Middle frontal gyrus (tissue), 1 donor: ENCODE results near the gene DNAJC17.

Source experiments
- DNase-seq: peaks from one replicate; pipeline ENCODE4 v3.0.0-alpha.2; 2015; ENCODE audit warnings: low spot score; ENCODE audit errors: extremely low spot score

Gene DNAJC17

GRCh38 chr15:40830884-40831283 is 23.6 kb upstream of the DNAJC17 start:
- no peak for DNase-seq

GRCh38 chr15:40829115-40829514 is 21.8 kb upstream of the DNAJC17 start:
- no peak for DNase-seq

GRCh38 chr15:40828447-40829036 is 21.3 kb upstream of the DNAJC17 start, which contains the start of gene PPP1R14D:
Gene PPP1R14D (minus strand): TSS chr15:40828708. CDS start chr15:40828641, 67 bp downstream.
- no peak for DNase-seq

- DNase-seq, result no peak
These were observed 19.3 kb upstream of the DNAJC17 start for GRCh38 chr15:40826423-40827075.

- no peak for DNase-seq
These were observed 18.6 kb upstream of the DNAJC17 start for GRCh38 chr15:40825661-40826422.

GRCh38 chr15:40823572-40824343 is 16.5 kb upstream of the DNAJC17 start:
- DNase-seq, result no peak

GRCh38 chr15:40821195-40821594 is 13.9 kb upstream of the DNAJC17 start:
- no peak for DNase-seq

GRCh38 chr15:40819048-40819447 is 11.8 kb upstream of the DNAJC17 start:
- no peak for DNase-seq

- DNase-seq, result peak; percentile 9
These were observed 7.9 kb upstream of the DNAJC17 start for GRCh38 chr15:40815042-40815698.

- no peak for DNase-seq
These were observed 5.6 kb upstream of the DNAJC17 start for GRCh38 chr15:40812721-40813425.

GRCh38 chr15:40808861-40809450 is 1.7 kb upstream of the DNAJC17 start:
- DNase-seq, result no peak

- no peak for DNase-seq
These were observed 702 bp upstream of the DNAJC17 start for GRCh38 chr15:40807888-40808461.

GRCh38 chr15:40806672-40807027 is 623 bp downstream of the DNAJC17 start:
- DNase-seq, result no peak

- no peak for DNase-seq
These were observed 3.6 kb downstream of the DNAJC17 start for GRCh38 chr15:40803688-40804087.

- no peak for DNase-seq
These were observed 4.2 kb downstream of the DNAJC17 start for GRCh38 chr15:40803076-40803475.

GRCh38 chr15:40799523-40799922 is 7.8 kb downstream of the DNAJC17 start:
- no peak for DNase-seq

- DNase-seq, result no peak
These were observed 10.8 kb downstream of the DNAJC17 start for GRCh38 chr15:40796512-40796911.

- no peak for DNase-seq
These were observed 11.2 kb downstream of the DNAJC17 start for GRCh38 chr15:40796041-40796440.

GRCh38 chr15:40793216-40793989 is 13.9 kb downstream of the DNAJC17 start:
- no peak for DNase-seq
